HCT116 (cell line): ENCODE data around the gene YBX2. TPM values are rescaled to one million over a fixed set of nuclear protein-coding genes. Genes with fewer than 3 reads are reported as not detected.
A peak's percentile ranks its signal among the peaks of the same experiment; 100 is the strongest.

ENCODE experiments used
- ATAC-seq: fragments of 200-7000 bp; cut with Tn5 transposase; 2 replicates; pipeline ENCODE4 v1.9.1; 2020; ENCODE audit warnings: mild to moderate bottlenecking, moderate library complexity
- BruUV-seq: library from RNA; stranded (reverse); fragments of 400-500 nt; replicated peaks from 2 replicates; lab custom pipeline; 2021; lab: Mats Ljungman, UMichigan
- CTCF ChIA-PET: fragments of 300-600 bp; sonication (Branson Sonifier 250); formaldehyde crosslinking; loops from one replicate; lab custom pipeline; 2021; ENCODE audit warnings: antibody characterized with exemption; lab: Charles Lee
- POLR2A ChIA-PET: fragments of 300-600, 350-600 bp; sonication (Branson Sonifier 250); formaldehyde crosslinking; loops from one replicate; lab custom pipeline; 2021; ENCODE audit warnings: antibody characterized with exemption; lab: Charles Lee
- RAD21 ChIA-PET, 2 experiments: fragments of 300-600 bp; sonication (Branson Sonifier 250); formaldehyde crosslinking; loops; one replicate each; lab custom pipeline; 2023; ENCODE audit warnings: low total read pairs in 2 of 2; ENCODE audit not compliant: uncharacterized antibody in 2 of 2, unreplicated experiment in 2 of 2, low non-redundant PET in 1 of 2; lab: Charles Lee
- DNase-seq: peaks from one replicate; pipeline ENCODE4 v3.0.0-alpha.2; 2010; ENCODE audit warnings: low read depth, low spot score
- H2AFZ ChIP-seq: fragments of 200-600 bp; shearing (Covaris generic), sonication (generic); 2 replicates; pipeline ENCODE4 v1.6.1; 2017; ENCODE audit warnings: low read depth, mixed run types, mixed read lengths, antibody characterized with exemption, low read length; ENCODE audit not compliant: poor library complexity, severe bottlenecking
- H3K27ac ChIP-seq: 2 replicates; pipeline ENCODE4 v1.5.1; 2012; ENCODE audit warnings: low read depth, low read length
- H3K27me3 ChIP-seq: fragments of 200-600 bp; sonication (generic); 2 replicates; pipeline ENCODE4 v1.6.1; 2016; ENCODE audit warnings: mixed run types, low read length, mixed read lengths; ENCODE audit not compliant: insufficient read depth
- H3K36me3 ChIP-seq, 2 experiments: fragments of 200-500 bp in 1 of 2; fragments of 200-600 bp in 1 of 2; sonication (Bioruptor generic) in 1 of 2; sonication (generic) in 1 of 2; 2 replicates each; pipeline versions ENCODE4 v1.5.1 to v1.6.1; 2014 to 2016; ENCODE audit warnings: low read length in 2 of 2, inconsistent platforms in 1 of 2, mixed read lengths in 1 of 2, mixed run types in 1 of 2; ENCODE audit not compliant: insufficient read depth in 2 of 2, control insufficient read depth in 1 of 2
- H3K4me1 ChIP-seq, 2 experiments: fragments of 200-600 bp in 1 of 2; sonication (generic) in 1 of 2; 2 replicates each; pipeline versions ENCODE4 v1.5.1 to v1.6.1; 2012 to 2017; ENCODE audit warnings: low read length in 2 of 2, inconsistent platforms in 1 of 2, mild to moderate bottlenecking in 1 of 2, mixed read lengths in 1 of 2, mixed run types in 1 of 2, moderate library complexity in 1 of 2; ENCODE audit not compliant: insufficient read depth in 2 of 2, control insufficient read depth in 1 of 2
- H3K4me2 ChIP-seq: fragments of 200-600 bp; sonication (generic); 2 replicates; pipeline ENCODE4 v1.6.1; 2017; ENCODE audit warnings: mixed run types, low read length, mixed read lengths
- H3K4me3 ChIP-seq, 2 experiments: fragments of 200-600 bp in 1 of 2; sonication (generic) in 1 of 2; replicated peaks in 1 of 2; 2 replicates each; pipeline ENCODE4 v1.5.1; 2011 to 2016; ENCODE audit warnings: low read length in 2 of 2, control low read depth in 1 of 2, low read depth in 1 of 2, mild to moderate bottlenecking in 1 of 2, mixed read lengths in 1 of 2, mixed run types in 1 of 2
- H3K79me2 ChIP-seq: fragments of 200-600 bp; sonication (generic); 2 replicates; pipeline ENCODE4 v1.6.1; 2017; ENCODE audit warnings: mild to moderate bottlenecking, mixed run types, low read length, moderate library complexity, mixed read lengths; ENCODE audit not compliant: insufficient read depth
- H3K9ac ChIP-seq: fragments of 200-600 bp; sonication (generic); 2 replicates; pipeline ENCODE4 v1.6.1; 2016; ENCODE audit warnings: low read length, mixed read lengths
- H3K9me2 ChIP-seq: fragments of 200-600 bp; sonication (generic), shearing (Covaris generic); 2 replicates; pipeline ENCODE4 v1.6.1; 2017; ENCODE audit warnings: mixed run types, mild to moderate bottlenecking, moderate library complexity; ENCODE audit not compliant: insufficient read depth
- H3K9me3 ChIP-seq, 2 experiments: fragments of 200-500 bp in 1 of 2; fragments of 200-600 bp in 1 of 2; sonication (Bioruptor generic) in 1 of 2; sonication (generic) in 1 of 2; 2 replicates each; pipeline ENCODE4 v1.6.1; 2014 to 2017; ENCODE audit warnings: low read length in 2 of 2, mixed read lengths in 2 of 2, inconsistent platforms in 1 of 2, low read depth in 1 of 2, mild to moderate bottlenecking in 1 of 2, mixed run types in 1 of 2, moderate library complexity in 1 of 2; ENCODE audit not compliant: control insufficient read depth in 1 of 2, insufficient read depth in 1 of 2
- H4K20me1 ChIP-seq: fragments of 200-600 bp; sonication (generic), shearing (Covaris generic); 2 replicates; pipeline ENCODE4 v1.6.1; 2017; ENCODE audit warnings: mixed run types, mild to moderate bottlenecking, moderate library complexity; ENCODE audit not compliant: insufficient read depth
- CEBPB ChIP-seq: IDR thresholded peaks from 2 replicates; pipeline ENCODE4 v1.6.1; 2012; ENCODE audit warnings: low read depth
- EGR1 ChIP-seq: IDR thresholded peaks from 2 replicates; pipeline ENCODE4 v1.6.1; 2012; ENCODE audit warnings: low read depth
- ELF1 ChIP-seq: IDR thresholded peaks from 2 replicates; pipeline ENCODE4 v1.6.1; 2012; ENCODE audit warnings: low read depth, borderline replicate concordance
- FOSL1 ChIP-seq: IDR thresholded peaks from 2 replicates; pipeline ENCODE4 v1.6.1; 2012; ENCODE audit warnings: low read depth
- POLR2AphosphoS5 ChIP-seq: IDR thresholded peaks from 2 replicates; pipeline ENCODE4 v1.6.1; 2011; ENCODE audit warnings: mild to moderate bottlenecking, low read depth, low read length, moderate library complexity
- SP1 ChIP-seq: IDR thresholded peaks from 2 replicates; pipeline ENCODE4 v1.6.1; 2012; ENCODE audit warnings: low read depth
- YY1 ChIP-seq: IDR thresholded peaks from 2 replicates; pipeline ENCODE4 v1.6.1; 2011; ENCODE audit warnings: low read length, low read depth, moderate library complexity, mild to moderate bottlenecking; ENCODE audit not compliant: insufficient replicate concordance; ENCODE audit errors: extremely low read depth
- ZFX ChIP-seq: fragments of 450-650 bp; IDR thresholded peaks from 2 replicates; pipeline ENCODE4 v1.6.1; 2017
- intact Hi-C: fragments of 100-400 bp; cut with micrococcal nuclease; formaldehyde crosslinking; loops from 2 replicates; pipeline ENCODE4 v1.10.0; 2022
- total RNA-seq: library from RNA; stranded (reverse); gene quantifications from one replicate; pipeline ENCODE4 v1.2.1, GENCODE V29; 2021; ENCODE audit not compliant: unreplicated experiment
- TF ChIP-seq, protein P1 (sequence below): IDR thresholded peaks from 2 replicates; pipeline ENCODE4 v1.6.1; 2011; ENCODE audit warnings: mild to moderate bottlenecking, low read length, moderate library complexity; ENCODE audit not compliant: insufficient replicate concordance; ENCODE audit errors: extremely low read depth

YBX2 gene
- total RNA-seq, 1 experiment from 2014 or later, result 2.3 TPM

DNA sequence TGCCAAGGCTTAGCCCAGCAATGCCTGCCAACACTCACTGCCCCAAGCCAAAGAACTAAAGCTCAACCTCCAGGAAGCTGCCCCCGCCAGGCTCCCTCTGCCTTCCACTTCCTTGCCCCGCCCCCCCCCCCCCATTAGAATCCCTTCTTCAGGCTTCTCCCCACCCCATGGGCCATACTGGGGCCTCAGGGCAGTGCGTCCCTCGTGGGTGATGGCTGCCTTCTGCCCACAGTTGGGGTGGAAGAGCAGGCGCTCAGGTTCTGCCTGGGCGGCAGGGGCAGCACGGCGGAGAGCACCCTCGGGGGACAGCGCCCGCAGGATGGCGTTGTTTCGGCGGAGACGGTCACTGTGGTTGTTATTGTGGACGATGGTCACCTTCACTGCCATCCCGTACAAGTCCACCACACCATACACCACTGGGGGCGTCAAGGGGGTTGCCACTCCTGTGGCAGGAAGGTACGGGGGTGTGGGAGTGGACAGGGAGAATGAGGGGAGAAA lies 30.6 kb upstream of the YBX2 start:
- ATAC-seq, result no peak
- CTCF ChIA-PET, result interaction anchor here (0.7 to 1.2 kb wide), 3 partner anchors 11 to 236 kb away, joined by 3 to 4 read pairs (median 3); no protein-coding TSS in a partner anchor

DNA sequence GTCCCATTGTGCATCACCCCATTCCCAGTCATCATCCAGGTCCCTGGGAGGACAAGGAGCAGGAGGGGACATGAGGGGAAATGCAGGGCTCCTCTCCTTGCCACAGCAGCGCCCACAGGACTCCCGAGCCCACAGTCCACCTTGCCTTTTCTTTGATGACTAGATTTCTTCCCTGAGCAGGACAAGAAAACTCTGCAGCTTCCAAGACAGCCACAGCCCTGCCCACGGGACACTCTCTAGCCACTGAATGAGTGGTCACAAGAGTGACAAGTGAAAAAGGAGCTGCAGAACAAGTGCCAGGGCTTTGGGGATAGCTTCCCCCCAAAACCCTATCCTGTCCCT lies 30.0 kb upstream of the YBX2 start:
- no peak overlapping the region for H2AFZ ChIP-seq
- peaks cover 20% of the 10 kb centered on the region; the same call in 1 of the 2 replicates for H3K79me2 ChIP-seq
- H3K4me2 ChIP-seq, result no peak overlapping the region
- TF ChIP-seq POLR2AphosphoS5, result no peak
- no peak for TF ChIP-seq CEBPB
- TF ChIP-seq ZFX, result no peak
- no peak for TF ChIP-seq SP1
- no peak for TF ChIP-seq ELF1
- no peak for TF ChIP-seq YY1
- peaks cover 24 to 50% of the 10 kb centered on the region in 2 experiments; a peak in 3 of 4 replicates for H3K36me3 ChIP-seq
- CTCF ChIA-PET, result interaction anchor here (0.7 to 1.2 kb wide), 3 partner anchors 10 to 236 kb away, joined by 3 to 4 read pairs (median 3); no protein-coding TSS in a partner anchor
- POLR2A ChIA-PET, result no interaction called here
- DNase-seq (no peak), ATAC-seq (no peak)
- H3K27me3 ChIP-seq, result no peaks in the 10 kb centered on the region
- BruUV-seq, result no TSS peak
- intact Hi-C loops, result no loop called here
- H3K9me2 ChIP-seq, result no peaks in the 10 kb centered on the region
- H3K9ac ChIP-seq, result no peak overlapping the region
- H4K20me1 ChIP-seq, result no peaks in the 10 kb centered on the region
- peaks cover 0 to 12% of the 10 kb centered on the region in 2 experiments; a peak in 3 of 4 replicates for H3K4me1 ChIP-seq
- H3K27ac ChIP-seq, result peak overlapping the region; percentile 29; the same call in 1 of the 2 replicates
- no peaks in the 10 kb centered on the region for H3K9me3 ChIP-seq
- no peak overlapping the region for H3K4me3 ChIP-seq
- RAD21 ChIA-PET, result no interaction called here

More for the DNA sequence above, 30.6 kb upstream of the YBX2 start:
- intact Hi-C loops, result no loop called here
- Histone ChIP-seq H3K36me3 (peaks cover 24 to 49% of the 10 kb centered on the region in 2 experiments; a peak in 3 of 4 replicates), H3K9me3 (no peaks in the 10 kb centered on the region), H3K4me1 (peaks cover 0 to 18% of the 10 kb centered on the region in 2 experiments; a peak in 3 of 4 replicates), H3K27ac (peak overlapping the region; percentile 29; the same call in 1 of the 2 replicates), H3K4me2 (no peak overlapping the region), H3K27me3 (no peaks in the 10 kb centered on the region), H3K9ac (no peak overlapping the region), H3K79me2 (peaks cover 20% of the 10 kb centered on the region; the same call in 1 of the 2 replicates), H4K20me1 (no peaks in the 10 kb centered on the region), H3K9me2 (no peaks in the 10 kb centered on the region), H3K4me3 (no peak overlapping the region), H2AFZ (no peak overlapping the region)
- no peak for DNase-seq
- POLR2A ChIA-PET, result no interaction called here
- BruUV-seq, result no TSS peak
- TF ChIP-seq, protein P1, sequence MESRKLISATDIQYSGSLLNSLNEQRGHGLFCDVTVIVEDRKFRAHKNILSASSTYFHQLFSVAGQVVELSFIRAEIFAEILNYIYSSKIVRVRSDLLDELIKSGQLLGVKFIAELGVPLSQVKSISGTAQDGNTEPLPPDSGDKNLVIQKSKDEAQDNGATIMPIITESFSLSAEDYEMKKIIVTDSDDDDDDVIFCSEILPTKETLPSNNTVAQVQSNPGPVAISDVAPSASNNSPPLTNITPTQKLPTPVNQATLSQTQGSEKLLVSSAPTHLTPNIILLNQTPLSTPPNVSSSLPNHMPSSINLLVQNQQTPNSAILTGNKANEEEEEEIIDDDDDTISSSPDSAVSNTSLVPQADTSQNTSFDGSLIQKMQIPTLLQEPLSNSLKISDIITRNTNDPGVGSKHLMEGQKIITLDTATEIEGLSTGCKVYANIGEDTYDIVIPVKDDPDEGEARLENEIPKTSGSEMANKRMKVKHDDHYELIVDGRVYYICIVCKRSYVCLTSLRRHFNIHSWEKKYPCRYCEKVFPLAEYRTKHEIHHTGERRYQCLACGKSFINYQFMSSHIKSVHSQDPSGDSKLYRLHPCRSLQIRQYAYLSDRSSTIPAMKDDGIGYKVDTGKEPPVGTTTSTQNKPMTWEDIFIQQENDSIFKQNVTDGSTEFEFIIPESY, result no peak
- TF ChIP-seq FOSL1, result no peak
- TF ChIP-seq EGR1, result no peak
- no peak for TF ChIP-seq SP1
- RAD21 ChIA-PET, result no interaction called here
